ENCODE data around the gene FOXF1. TPM values are rescaled to one million over a fixed set of nuclear protein-coding genes. Genes with fewer than 3 reads are reported as not detected.
A peak's percentile ranks its signal among the peaks of the same experiment; 100 is the strongest.

FOXF1 gene
- total and polyA plus RNA-seq, 12 donors, result 0.08 to 0.38 (median 0.22) TPM; not detected in 2

DNA sequence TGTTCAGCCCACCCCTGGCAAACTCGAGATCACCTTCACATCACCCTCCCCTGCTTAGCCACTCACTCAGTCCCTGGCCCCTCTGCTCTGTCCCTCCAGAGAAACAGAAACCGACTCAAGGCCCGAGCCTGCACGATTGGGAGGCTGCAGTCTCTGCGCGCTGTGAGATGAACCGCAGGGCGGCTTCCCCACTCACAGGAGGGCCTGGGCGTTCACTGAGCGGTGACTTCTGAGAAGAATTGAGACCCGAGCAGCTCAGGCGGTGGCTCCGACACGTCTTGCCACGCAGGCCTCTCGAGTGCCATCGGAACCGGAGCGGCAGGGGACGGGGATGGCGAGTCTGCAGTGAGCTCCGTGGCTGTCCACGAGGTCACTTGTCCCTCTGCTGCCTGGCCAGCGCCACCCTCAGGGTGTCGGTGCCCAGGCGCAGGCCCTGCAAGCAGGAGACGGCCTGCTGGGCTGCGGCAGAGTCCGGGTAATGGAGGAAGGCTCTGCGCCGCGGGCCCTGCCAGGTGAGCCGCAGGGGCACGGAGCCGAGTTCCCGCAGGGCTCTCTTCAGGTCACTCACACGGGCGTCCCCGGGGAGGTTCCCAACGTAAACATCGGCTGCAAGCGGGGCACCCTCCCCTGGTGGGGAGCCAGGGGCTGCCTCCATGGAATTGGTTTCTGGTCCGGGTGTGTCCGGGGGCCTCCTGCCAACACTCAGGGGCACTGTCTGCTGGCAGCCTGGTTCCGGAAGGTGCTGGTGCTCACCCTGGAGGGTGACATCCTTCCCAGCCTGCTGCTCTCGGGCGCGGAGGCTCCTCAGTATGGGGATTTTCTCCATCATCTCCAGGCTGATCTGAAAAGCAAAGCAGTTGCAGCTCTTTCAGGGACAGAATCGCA lies 21.6 kb downstream of the FOXF1 start:
- no peaks in the 10 kb centered on the region for H3K9me3 ChIP-seq
- no peaks in the 10 kb centered on the region for H3K27me3 ChIP-seq
- ATAC-seq, result peak in 1 of 8 donors; percentile 19
- H3K4me1 ChIP-seq, result peaks cover 0 to 8% (median 0%) of the 10 kb centered on the region in 9 donors
- H3K27ac ChIP-seq, result no peak overlapping the region
- 90 to 93% methylated on average over 49 of the region's 49 CpGs for WGBS, 2 donors
- DNase-seq, result no peak
- peaks cover 0 to 63% (median 0%) of the 10 kb centered on the region in 9 donors for H3K36me3 ChIP-seq
- TF ChIP-seq, protein P1, sequence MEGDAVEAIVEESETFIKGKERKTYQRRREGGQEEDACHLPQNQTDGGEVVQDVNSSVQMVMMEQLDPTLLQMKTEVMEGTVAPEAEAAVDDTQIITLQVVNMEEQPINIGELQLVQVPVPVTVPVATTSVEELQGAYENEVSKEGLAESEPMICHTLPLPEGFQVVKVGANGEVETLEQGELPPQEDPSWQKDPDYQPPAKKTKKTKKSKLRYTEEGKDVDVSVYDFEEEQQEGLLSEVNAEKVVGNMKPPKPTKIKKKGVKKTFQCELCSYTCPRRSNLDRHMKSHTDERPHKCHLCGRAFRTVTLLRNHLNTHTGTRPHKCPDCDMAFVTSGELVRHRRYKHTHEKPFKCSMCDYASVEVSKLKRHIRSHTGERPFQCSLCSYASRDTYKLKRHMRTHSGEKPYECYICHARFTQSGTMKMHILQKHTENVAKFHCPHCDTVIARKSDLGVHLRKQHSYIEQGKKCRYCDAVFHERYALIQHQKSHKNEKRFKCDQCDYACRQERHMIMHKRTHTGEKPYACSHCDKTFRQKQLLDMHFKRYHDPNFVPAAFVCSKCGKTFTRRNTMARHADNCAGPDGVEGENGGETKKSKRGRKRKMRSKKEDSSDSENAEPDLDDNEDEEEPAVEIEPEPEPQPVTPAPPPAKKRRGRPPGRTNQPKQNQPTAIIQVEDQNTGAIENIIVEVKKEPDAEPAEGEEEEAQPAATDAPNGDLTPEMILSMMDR (IDR thresholded peaks at IDR 0.05), result no peak
- intact Hi-C loops (cut with DNase I), result no loop called here
- H3K4me3 ChIP-seq, result no peak overlapping the region

DNA sequence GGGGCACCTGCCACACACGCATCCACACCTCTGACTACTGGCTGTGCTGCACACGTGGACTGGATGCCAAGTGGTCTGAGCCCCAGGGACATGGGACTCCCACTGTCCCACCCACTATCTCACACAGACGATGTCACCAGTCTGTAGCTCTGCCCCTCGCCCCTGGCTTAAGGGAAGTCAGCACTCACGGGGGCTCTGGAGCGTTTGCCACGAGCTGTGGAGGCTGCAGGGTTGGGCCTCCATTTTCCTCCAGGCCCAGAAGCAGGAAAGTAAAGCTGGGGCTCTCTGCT lies 22.1 kb downstream of the FOXF1 start:
- H3K36me3 ChIP-seq, result peaks cover 0 to 69% (median 0%) of the 10 kb centered on the region in 9 donors
- no peaks in the 10 kb centered on the region for H3K9me3 ChIP-seq
- intact Hi-C loops (cut with DNase I), result no loop called here
- no peaks in the 10 kb centered on the region for H3K27me3 ChIP-seq
- H3K4me3 ChIP-seq, result no peak overlapping the region
- ATAC-seq (no peak), DNase-seq (no peak)
- TF ChIP-seq, protein P1 (IDR thresholded peaks at IDR 0.05), result no peak
- H3K27ac ChIP-seq, result no peak overlapping the region
- H3K4me1 ChIP-seq, result peaks cover 0 to 8% (median 0%) of the 10 kb centered on the region in 9 donors
- 91 to 94% methylated on average over 7 of the region's 7 CpGs for WGBS, 2 donors

DNA sequence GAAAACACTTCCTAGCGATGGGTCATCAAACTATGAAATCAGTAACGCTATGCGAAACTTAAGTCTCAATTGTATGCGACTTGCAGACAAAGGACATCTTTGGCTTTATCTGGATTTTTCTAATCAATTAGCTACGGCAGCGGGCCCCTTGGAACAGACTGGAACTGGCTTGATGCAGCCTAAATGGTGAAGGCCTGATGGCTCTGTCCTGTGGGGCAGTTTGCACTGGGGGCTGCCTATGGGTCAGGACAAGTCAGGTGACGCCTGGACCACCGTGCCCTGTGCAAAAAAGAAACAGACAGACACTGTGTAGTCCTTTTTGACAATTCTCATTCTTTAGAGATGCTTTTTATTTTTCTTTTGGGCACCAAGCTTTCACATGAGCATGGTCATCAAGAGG lies 22.7 kb downstream of the FOXF1 start:
- Histone ChIP-seq H3K4me3 (no peak overlapping the region), H3K9me3 (no peaks in the 10 kb centered on the region), H3K4me1 (peaks cover 0 to 8% (median 0%) of the 10 kb centered on the region in 9 donors), H3K27me3 (no peaks in the 10 kb centered on the region), H3K27ac (no peak overlapping the region), H3K36me3 (peaks cover 0 to 75% (median 4%) of the 10 kb centered on the region in 9 donors)
- WGBS, 2 donors, result 96 to 98% methylated on average over 8 of the region's 8 CpGs
- intact Hi-C loops (cut with DNase I), result no loop called here
- no peak for ATAC-seq
- no peak for DNase-seq
- TF ChIP-seq, protein P1 (IDR thresholded peaks at IDR 0.05), result no peak

DNA sequence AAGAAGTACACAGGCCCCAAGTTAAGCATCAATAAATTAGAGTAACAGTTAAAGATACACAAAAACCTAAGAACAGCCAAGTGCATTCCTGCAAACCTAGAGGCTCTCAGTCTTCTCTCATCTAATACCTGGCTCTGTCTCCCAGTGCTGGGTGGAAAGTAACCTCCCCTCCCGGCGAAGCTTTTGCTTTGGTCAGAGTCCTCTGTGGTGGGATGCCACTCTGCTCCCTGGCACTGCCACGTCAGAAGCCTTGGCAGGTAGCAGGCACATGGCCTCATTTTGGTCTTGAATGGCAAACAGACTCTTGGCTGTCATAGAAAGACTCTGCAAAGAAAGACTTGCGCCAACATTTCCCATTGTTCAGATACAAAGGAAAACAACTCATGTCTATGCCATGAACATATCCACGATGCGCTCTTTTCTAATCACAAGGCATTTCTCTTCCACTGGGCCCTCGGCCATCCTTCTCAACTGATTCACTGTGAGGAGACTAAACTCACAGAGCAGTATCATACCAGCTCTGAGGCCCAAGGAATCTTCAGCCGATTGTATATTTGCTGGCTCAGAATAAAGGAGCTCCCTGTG lies 23.5 kb downstream of the FOXF1 start:
- WGBS, 2 donors, result 90 to 93% methylated on average over 8 of the region's 8 CpGs
- Histone ChIP-seq H3K4me3 (no peak overlapping the region), H3K36me3 (peaks cover 0 to 83% (median 12%) of the 10 kb centered on the region in 9 donors), H3K27ac (no peak overlapping the region), H3K27me3 (no peaks in the 10 kb centered on the region), H3K9me3 (no peaks in the 10 kb centered on the region), H3K4me1 (peaks cover 0 to 8% (median 0%) of the 10 kb centered on the region in 9 donors)
- intact Hi-C loops (cut with DNase I), result no loop called here
- DNase-seq (no peak), ATAC-seq (no peak)
- TF ChIP-seq, protein P1 (IDR thresholded peaks at IDR 0.05), result no peak
